Spinal cord (tissue), 4 donors: Measurements from ENCODE around the gene RTP3. TPM values are rescaled to one million over a fixed set of nuclear protein-coding genes. Genes with fewer than 3 reads are reported as not detected.

Experiments used
- polyA plus RNA-seq, 2 donors: library from polyadenylated mRNA; unstranded; fragments of 120-200 nt; gene quantifications; one replicate each; pipeline ENCODE4 v1.2.1, GENCODE V29; 2013; ENCODE audit not compliant: insufficient read length in 2 of 2
- total RNA-seq, 2 donors: library from RNA; depleted of rRNA in 1 of 2; stranded (reverse); fragments of 120-200 nt in 1 of 2; fragments of >200 nt in 1 of 2; gene quantifications; one replicate each; pipeline versions ENCODE4 v1.2.3 to v1.2.4, GENCODE V29; 2013 to 2014

The RTP3 gene
- total and polyA plus RNA-seq, 4 donors = not detected

Other genes starting within 250 kb of the RTP3 start
- 1 to 10 TPM in 1 of 2 donors, under 1 TPM in 1; 0.44 to 2.2 TPM for gene CCR2, start 143.9 kb upstream of the RTP3 start, total RNA-seq
- under 1 TPM in 1 of 2 donors, not detected in 1; 0.13 TPM for gene CCR2, start 143.9 kb upstream of the RTP3 start, polyA plus RNA-seq
- under 1 TPM; 0.22 to 0.79 TPM for gene CCR5, start 127.0 kb upstream of the RTP3 start, total RNA-seq
- under 1 TPM; 0.11 to 0.48 TPM for gene CCR5, start 127.0 kb upstream of the RTP3 start, polyA plus RNA-seq
- gene CCRL2, start 90.7 kb upstream of the RTP3 start, total RNA-seq = 1 to 10 TPM; 2.5 to 3.9 TPM
- gene CCRL2, start 90.7 kb upstream of the RTP3 start, polyA plus RNA-seq = 1 to 10 TPM in 1 of 2 donors, under 1 TPM in 1; 0.93 to 1.1 TPM
- gene LTF, start 33.1 kb upstream of the RTP3 start, total RNA-seq = 10 to 100 TPM in 1 of 2 donors, 1 to 10 TPM in 1; 1.4 to 62.3 TPM
- gene LTF, start 33.1 kb upstream of the RTP3 start, polyA plus RNA-seq = under 1 TPM; 0.47 to 0.49 TPM
- gene LRRC2, start 68.3 kb downstream of the RTP3 start, total RNA-seq = 1 to 10 TPM; 1.4 to 4.6 TPM
- 1 to 10 TPM; 2.5 to 3.3 TPM for gene LRRC2, start 68.3 kb downstream of the RTP3 start, polyA plus RNA-seq
- gene FAM240A, start 114.5 kb downstream of the RTP3 start, total RNA-seq = not detected
- not detected for gene FAM240A, start 114.5 kb downstream of the RTP3 start, polyA plus RNA-seq
- 1 to 10 TPM; 5.3 to 5.9 TPM for gene ALS2CL, start 195.7 kb downstream of the RTP3 start, total RNA-seq
- 1 to 10 TPM; 5.8 to 8.3 TPM for gene ALS2CL, start 195.7 kb downstream of the RTP3 start, polyA plus RNA-seq
- 1 to 10 TPM; 1.5 to 1.8 TPM for gene TMIE, start 203.4 kb downstream of the RTP3 start, total RNA-seq
- gene TMIE, start 203.4 kb downstream of the RTP3 start, polyA plus RNA-seq = 1 to 10 TPM; 6.2 to 6.8 TPM
- under 1 TPM in 1 of 2 donors, not detected in 1; 0.50 TPM for gene PRSS50, start 219.9 kb downstream of the RTP3 start, total RNA-seq
- under 1 TPM; 0.33 to 0.59 TPM for gene PRSS50, start 219.9 kb downstream of the RTP3 start, polyA plus RNA-seq